ENCODE measurements around the gene FAM181A.

The FAM181A gene

DNA sequence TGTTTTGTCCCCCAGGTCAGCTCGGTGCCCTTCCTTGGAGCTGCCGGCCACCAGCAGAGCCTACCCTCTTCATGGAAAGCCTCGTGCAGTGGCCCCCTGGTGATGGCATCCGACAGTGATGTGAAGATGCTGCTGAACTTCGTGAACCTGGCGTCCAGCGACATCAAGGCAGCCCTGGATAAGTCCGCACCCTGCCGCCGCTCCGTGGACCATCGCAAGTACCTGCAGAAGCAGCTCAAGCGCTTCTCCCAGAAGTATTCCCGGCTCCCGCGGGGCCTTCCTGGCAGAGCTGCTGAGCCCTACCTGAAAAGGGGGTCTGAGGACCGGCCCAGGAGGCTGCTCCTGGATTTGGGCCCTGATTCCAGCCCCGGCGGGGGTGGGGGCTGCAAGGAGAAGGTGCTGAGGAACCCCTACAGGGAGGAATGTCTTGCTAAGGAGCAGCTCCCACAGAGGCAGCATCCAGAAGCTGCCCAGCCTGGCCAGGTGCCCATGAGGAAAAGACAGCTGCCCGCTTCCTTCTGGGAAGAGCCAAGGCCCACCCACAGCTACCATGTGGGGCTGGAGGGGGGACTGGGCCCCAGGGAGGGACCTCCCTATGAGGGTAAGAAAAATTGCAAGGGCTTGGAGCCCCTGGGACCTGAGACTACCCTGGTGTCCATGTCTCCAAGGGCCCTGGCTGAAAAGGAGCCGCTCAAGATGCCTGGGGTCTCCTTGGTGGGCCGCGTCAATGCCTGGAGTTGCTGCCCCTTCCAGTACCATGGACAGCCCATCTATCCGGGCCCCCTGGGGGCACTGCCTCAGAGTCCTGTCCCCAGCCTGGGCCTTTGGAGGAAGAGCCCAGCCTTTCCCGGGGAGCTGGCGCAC, 1.3 kb downstream of the FAM181A start:
- in situ Hi-C loops (cut with HindIII; ENCODE audit: low sequenced_read_pairs): no loop called here

- in situ Hi-C loops (cut with HindIII; ENCODE audit: low sequenced_read_pairs): no loop called here
Observed at GRCh38 chr14:93929048-93929535, 1.9 kb downstream of the FAM181A start.

DNA sequence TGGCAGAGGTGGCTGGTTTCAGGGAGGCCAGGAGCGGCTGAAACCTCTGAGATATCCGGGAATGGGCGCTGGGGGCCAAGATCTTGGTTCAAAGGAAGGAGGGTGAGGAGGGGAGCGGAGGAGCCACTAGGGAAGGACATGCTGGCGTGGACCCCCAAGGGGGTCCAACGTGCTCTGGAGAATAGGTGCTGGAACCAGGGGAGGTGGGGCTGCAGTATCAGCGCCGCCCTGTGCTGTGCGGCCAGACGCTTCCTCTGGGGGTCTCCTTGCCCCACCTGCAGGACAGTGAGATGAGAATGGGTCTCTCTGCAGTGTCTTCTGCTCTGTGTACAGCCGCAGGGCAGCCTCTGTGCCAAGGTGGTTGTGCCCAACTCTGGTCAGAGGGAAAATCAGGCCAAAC, 2.5 kb downstream of the FAM181A start:
- in situ Hi-C loops (cut with HindIII; ENCODE audit: low sequenced_read_pairs): no loop called here

DNA sequence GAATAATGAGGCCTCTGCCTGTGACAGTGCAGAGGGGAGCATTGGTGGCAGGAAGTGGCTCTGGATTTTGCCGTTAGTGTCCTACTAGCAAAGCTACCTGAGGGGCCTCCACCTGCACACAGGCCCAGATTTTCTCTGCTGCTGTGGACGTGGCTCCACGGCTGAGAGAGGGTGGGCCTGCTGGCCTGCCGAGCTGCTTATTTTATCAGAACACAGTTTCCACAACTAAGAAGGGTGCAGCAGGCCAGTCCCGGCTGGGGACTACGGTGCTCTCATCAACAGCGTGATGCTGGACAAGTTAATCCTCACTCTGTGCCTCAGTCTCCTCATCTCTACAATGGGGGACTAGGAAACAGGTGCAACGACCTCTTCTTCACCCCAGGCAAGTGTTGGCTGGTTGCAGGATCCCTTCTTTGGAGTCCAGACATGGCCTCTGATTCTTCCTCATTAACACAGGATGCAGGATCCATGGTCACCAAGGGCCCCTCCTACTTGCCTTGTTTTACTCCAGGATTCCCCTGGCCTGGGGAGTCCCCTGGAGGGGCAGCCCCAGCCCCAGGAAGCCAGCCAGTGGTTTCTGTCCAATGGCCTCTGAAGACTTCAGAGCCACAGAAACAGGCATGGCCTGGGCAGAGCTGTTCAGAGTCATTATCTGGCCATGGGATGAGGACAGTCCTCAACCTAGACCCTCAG, 3.3 kb downstream of the FAM181A start:
- in situ Hi-C loops (cut with HindIII; ENCODE audit: low sequenced_read_pairs): no loop called here

DNA sequence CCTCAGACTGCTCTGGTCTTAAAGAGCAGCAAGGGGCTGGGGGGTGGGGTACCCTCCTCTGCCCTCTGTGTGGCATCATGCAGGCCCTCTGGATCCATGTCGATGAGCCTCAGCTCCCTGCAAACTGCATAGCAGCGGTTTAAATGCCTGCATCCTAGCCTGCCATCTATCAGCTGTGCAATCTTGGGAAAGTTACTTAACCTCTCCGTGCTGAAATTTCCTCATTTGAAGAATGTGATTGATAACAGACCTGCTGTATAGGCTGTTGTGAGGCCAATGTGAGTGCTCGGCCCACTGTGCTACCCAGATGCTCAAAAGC, 3.8 kb downstream of the FAM181A start:
- in situ Hi-C loops (cut with HindIII; ENCODE audit: low sequenced_read_pairs): no loop called here

- in situ Hi-C loops (cut with HindIII; ENCODE audit: low sequenced_read_pairs): no loop called here
Observed at GRCh38 chr14:93932642-93933041, 5.5 kb downstream of the FAM181A start.

DNA sequence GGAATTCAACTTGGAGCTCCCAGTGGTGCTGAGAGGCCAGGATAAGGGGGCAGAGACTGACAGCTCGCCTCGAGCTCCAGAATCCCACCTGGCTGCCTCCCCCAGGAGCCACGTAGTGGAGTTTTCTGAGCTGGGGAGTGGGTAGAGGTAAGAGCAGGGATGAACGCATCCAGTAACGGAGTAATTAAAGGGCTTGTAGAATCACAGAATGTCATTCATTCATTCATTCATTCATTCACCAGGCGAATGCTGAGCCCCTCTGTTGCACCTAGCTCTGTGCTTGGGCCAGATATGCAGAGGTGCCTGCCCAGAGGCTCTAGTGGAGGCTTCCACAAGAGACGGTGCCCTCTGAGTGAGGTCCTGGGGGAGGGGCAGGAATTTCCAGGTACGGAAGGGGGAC, 8.1 kb downstream of the FAM181A start:
- in situ Hi-C loops (cut with HindIII; ENCODE audit: low sequenced_read_pairs): no loop called here

GRCh38 chr14:93936245-93936644, 9.1 kb downstream of the FAM181A start:
- in situ Hi-C loops (cut with HindIII; ENCODE audit: low sequenced_read_pairs): no loop called here

- in situ Hi-C loops (cut with HindIII; ENCODE audit: low sequenced_read_pairs): no loop called here
Observed at GRCh38 chr14:93936926-93937325, 9.8 kb downstream of the FAM181A start.

DNA sequence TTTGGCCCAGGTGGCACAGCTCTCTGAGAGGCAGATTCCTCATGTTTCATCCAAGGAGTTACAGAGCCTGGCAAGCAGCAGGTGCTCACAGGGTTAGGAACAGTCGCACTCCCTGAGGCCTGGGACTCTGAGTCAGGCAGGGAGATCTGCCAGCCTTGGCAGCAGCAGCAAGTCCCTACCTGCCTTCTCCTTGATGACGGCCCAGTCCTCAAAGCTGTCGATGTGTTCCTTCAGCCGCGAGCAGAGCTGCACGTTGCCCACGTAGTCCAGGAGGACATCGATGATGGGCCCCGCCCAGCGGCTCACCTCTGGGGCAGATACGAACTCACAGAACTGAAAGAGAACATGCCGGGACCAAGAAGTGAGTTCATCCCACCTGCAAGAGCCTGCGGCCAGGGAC, 10.4 kb downstream of the FAM181A start:
- in situ Hi-C loops (cut with HindIII; ENCODE audit: low sequenced_read_pairs): no loop called here

- in situ Hi-C loops (cut with HindIII; ENCODE audit: low sequenced_read_pairs): no loop called here
Observed at GRCh38 chr14:93938751-93939303, 11.7 kb downstream of the FAM181A start.

GRCh38 chr14:93939304-93940229, 12.4 kb downstream of the FAM181A start:
- in situ Hi-C loops (cut with HindIII; ENCODE audit: low sequenced_read_pairs): no loop called here

- in situ Hi-C loops (cut with HindIII; ENCODE audit: low sequenced_read_pairs): no loop called here
Observed at GRCh38 chr14:93940437-93940836, 13.3 kb downstream of the FAM181A start.

GRCh38 chr14:93941293-93941910, 14.3 kb downstream of the FAM181A start:
- in situ Hi-C loops (cut with HindIII; ENCODE audit: low sequenced_read_pairs): no loop called here

DNA sequence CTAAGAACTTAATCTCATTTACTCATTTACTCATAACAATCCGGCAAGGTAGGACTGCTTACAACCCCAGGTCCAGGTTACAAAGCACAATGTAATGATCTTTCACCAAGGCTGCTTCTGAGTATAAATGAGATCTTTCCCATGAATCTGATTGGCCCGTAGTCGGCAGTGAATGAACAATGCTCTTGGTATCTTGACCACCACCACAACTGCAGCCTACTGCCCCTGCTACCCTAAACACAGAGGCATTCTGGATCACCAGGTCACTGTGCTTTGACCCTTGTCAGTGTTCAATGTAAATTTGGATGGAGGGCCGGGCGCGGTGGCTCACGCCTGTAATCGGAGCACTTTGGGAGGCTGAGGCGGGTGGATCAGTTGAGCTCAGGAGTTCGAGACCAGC, 15.9 kb downstream of the FAM181A start:
- in situ Hi-C loops (cut with HindIII; ENCODE audit: low sequenced_read_pairs): no loop called here

DNA sequence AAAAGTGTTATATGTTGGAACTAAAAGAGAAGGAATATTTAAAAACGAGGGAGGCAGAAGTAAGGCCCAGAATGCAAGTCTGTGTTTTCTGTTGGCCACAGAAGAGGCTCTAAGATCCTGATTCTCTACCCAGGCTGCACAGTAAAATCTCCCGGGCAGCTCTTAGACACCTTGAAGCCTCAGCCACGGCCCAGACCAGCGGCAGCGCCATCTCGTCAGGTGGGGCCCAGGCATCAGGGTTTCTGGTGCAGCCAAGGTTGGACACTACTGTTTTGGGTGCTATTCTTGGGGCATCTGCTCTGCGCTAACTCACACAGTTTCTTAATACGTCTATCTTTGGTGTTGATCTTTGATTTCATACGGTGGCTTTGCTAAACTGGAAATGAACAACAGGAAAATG, 16.8 kb downstream of the FAM181A start:
- in situ Hi-C loops (cut with HindIII; ENCODE audit: low sequenced_read_pairs): no loop called here

DNA sequence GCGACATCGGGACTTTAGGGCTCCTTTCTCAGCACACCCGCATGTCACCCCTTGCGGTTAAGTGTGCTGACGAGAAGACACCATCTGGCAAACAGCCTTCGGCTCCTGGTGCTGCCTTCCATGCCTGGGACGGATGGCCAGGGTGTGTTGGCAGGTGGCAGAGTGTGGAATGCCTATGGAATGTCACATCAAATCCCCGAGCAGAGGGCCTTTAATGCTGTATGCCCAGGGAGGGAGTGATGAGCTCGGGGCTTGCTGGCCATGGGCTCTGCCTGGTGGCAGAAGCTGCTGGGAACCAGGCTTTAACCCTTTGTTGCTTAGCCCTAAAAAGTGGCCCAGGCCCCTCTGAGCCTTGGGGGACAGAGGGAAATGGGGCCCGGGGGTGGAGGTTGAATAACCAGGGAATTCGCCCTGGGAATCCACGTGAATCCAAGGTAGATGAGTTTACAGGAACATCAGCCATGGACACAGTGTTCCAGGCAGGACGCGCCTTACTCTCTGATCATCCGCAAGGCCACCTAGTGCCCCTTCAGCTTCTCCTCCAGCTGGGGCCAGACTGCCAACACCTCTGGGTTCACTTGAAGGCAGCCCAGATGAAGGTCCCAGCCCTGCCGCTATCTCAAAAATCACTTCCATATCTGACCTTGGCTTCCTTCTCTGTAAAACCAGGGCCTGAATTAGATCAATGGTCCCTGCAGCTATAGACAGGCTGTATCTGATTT, 17.4 kb downstream of the FAM181A start:
- in situ Hi-C loops (cut with HindIII; ENCODE audit: low sequenced_read_pairs): no loop called here

DNA sequence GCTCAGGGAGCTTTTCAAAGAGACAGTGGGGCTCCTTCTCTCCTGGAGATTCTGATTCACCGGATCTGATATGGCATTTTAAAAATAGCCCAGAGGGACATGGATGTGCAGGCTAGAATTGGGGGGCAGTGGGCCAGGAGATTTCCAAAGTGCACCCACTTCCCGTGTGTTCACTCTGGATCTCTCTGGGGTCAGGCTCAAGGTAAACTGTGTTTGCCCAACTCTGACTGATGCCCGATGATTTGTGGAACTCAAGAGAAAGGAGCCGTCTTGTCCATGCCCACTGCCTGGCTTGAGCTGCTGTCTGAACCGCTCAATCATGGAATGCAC, 17.9 kb downstream of the FAM181A start:
- in situ Hi-C loops (cut with HindIII; ENCODE audit: low sequenced_read_pairs): no loop called here

GRCh38 chr14:93946104-93946503, 19.0 kb downstream of the FAM181A start:
- in situ Hi-C loops (cut with HindIII; ENCODE audit: low sequenced_read_pairs): no loop called here

GRCh38 chr14:93946541-93947090, 19.5 kb downstream of the FAM181A start:
- in situ Hi-C loops (cut with HindIII; ENCODE audit: low sequenced_read_pairs): no loop called here

All from DLD1 (cell line).